Endothelial cell of umbilical vein (primary cell): Measurements from ENCODE around the gene HOXA10. TPM values are rescaled to one million over a fixed set of nuclear protein-coding genes. Genes with fewer than 3 reads are reported as not detected.

Source experiments
- BruUV-seq: library from RNA; stranded (reverse); fragments of 400-500 nt; replicated peaks from 2 replicates; lab custom pipeline; 2021; lab: Mats Ljungman, UMichigan
- CTCF ChIA-PET: fragments of 300-600, 350-600 bp; sonication (Branson Sonifier 250); formaldehyde crosslinking; loops from one replicate; lab custom pipeline; 2021; ENCODE audit warnings: antibody characterized with exemption, inconsistent platforms; lab: Charles Lee
- POLR2A ChIA-PET: fragments of 300-600, 350-600 bp; sonication (Branson Sonifier 250); formaldehyde crosslinking; loops from one replicate; lab custom pipeline; 2021; ENCODE audit warnings: antibody characterized with exemption, inconsistent platforms; lab: Charles Lee
- DNase-seq: peaks from one replicate; pipeline ENCODE4 v3.0.0-alpha.2; 2011; ENCODE audit warnings: low read depth, low spot score
- FAIRE-seq: peaks from 2 replicates; lab custom pipeline; 2011; peaks lifted over from hg19 to GRCh38; lab: Jason Lieb, UNC
- H2AFZ ChIP-seq: 2 replicates; pipeline ENCODE4 v1.6.0; 2012; ENCODE audit warnings: low read depth, low read length, control low read depth, inconsistent platforms
- H3K27ac ChIP-seq: 2 replicates; pipeline ENCODE4 v1.5.1; 2011; ENCODE audit warnings: low read depth, mild to moderate bottlenecking, control low read depth, low read length, moderate library complexity; ENCODE audit not compliant: insufficient read depth
- H3K27me3 ChIP-seq, 2 experiments: 2 replicates each; pipeline versions ENCODE4 v1.6.0 to v1.6.1; 2011; ENCODE audit warnings: low read length in 2 of 2, mixed read lengths in 1 of 2; ENCODE audit not compliant: control insufficient read depth in 2 of 2, insufficient read depth in 2 of 2
- H3K36me3 ChIP-seq, 2 experiments: 2 replicates in 1 of 2; 3 replicates in 1 of 2; pipeline ENCODE4 v1.5.1; 2011; ENCODE audit warnings: low read length in 2 of 2, mild to moderate bottlenecking in 1 of 2, moderate library complexity in 1 of 2; ENCODE audit not compliant: control insufficient read depth in 2 of 2, insufficient read depth in 2 of 2; ENCODE audit errors: extremely low read depth in 1 of 2
- H3K4me1 ChIP-seq: 3 replicates; pipeline ENCODE4 v1.5.1; 2011; ENCODE audit warnings: mild to moderate bottlenecking, low read length; ENCODE audit not compliant: control insufficient read depth, insufficient read depth; ENCODE audit errors: extremely low read depth
- H3K4me2 ChIP-seq: 2 replicates; pipeline ENCODE4 v1.6.1; 2011; ENCODE audit warnings: low read length, control low read depth, mixed read lengths; ENCODE audit not compliant: insufficient read depth
- H3K4me3 ChIP-seq, 3 experiments: fragments of 200-600 bp in 1 of 3; sonication (generic), shearing (Covaris generic) in 1 of 3; replicated peaks in 1 of 3; 2 replicates each; pipeline ENCODE4 v1.5.1; 2011 to 2016; ENCODE audit warnings: control low read depth in 3 of 3, low read length in 3 of 3, mild to moderate bottlenecking in 2 of 3, inconsistent platforms in 1 of 3, low read depth in 1 of 3, moderate library complexity in 1 of 3; ENCODE audit not compliant: insufficient read depth in 1 of 3
- H3K79me2 ChIP-seq: 2 replicates; pipeline ENCODE4 v1.6.0; 2012; ENCODE audit warnings: low read length, inconsistent platforms; ENCODE audit not compliant: control insufficient read depth, insufficient read depth
- H3K9ac ChIP-seq: replicated peaks from 2 replicates; pipeline ENCODE3; 2011; ENCODE audit warnings: low read length, control low read depth; ENCODE audit not compliant: insufficient read depth; ENCODE audit errors: extremely low read depth
- H3K9me1 ChIP-seq: replicated peaks from 3 replicates; pipeline ENCODE4 v1.6.0; 2011; ENCODE audit warnings: mild to moderate bottlenecking, low read length; ENCODE audit not compliant: control insufficient read depth, insufficient read depth; ENCODE audit errors: extremely low read depth
- H3K9me3 ChIP-seq: replicated peaks from 2 replicates; pipeline ENCODE4 v1.5.1; 2012; ENCODE audit warnings: low read length, inconsistent platforms; ENCODE audit not compliant: control insufficient read depth, insufficient read depth
- H4K20me1 ChIP-seq: replicated peaks from 2 replicates; pipeline ENCODE3; 2011; ENCODE audit warnings: mild to moderate bottlenecking, low read length; ENCODE audit not compliant: control insufficient read depth, insufficient read depth; ENCODE audit errors: extremely low read depth
- CTCF ChIP-seq, 2 donors: IDR thresholded peaks; 1 replicate in 1 of 2; 2 replicates in 1 of 2; pipeline ENCODE4 v1.5.1; 2011; ENCODE audit warnings: low read length in 2 of 2, mild to moderate bottlenecking in 2 of 2, moderate library complexity in 2 of 2, control low read depth in 1 of 2, inconsistent platforms in 1 of 2, low read depth in 1 of 2; ENCODE audit not compliant: insufficient read depth in 1 of 2; ENCODE audit errors: extremely low read depth in 1 of 2
- EZH2 ChIP-seq: IDR thresholded peaks from 2 replicates; pipeline ENCODE4 v1.6.1; 2012; ENCODE audit warnings: borderline replicate concordance, low read depth, mild to moderate bottlenecking, moderate library complexity, low read length, inconsistent platforms; ENCODE audit not compliant: severe bottlenecking
- FOS ChIP-seq: IDR thresholded peaks from 2 replicates; pipeline ENCODE4 v1.6.1; 2011; ENCODE audit warnings: mild to moderate bottlenecking, low read length, moderate library complexity, borderline replicate concordance; ENCODE audit not compliant: insufficient read depth
- GATA2 ChIP-seq: IDR thresholded peaks from 2 replicates; pipeline ENCODE4 v1.7.0; 2011; ENCODE audit warnings: low read depth, mild to moderate bottlenecking, moderate library complexity, mixed read lengths, low read length; ENCODE audit not compliant: insufficient read length, insufficient read depth
- JUN ChIP-seq: IDR thresholded peaks from 2 replicates; pipeline ENCODE4 v1.6.1; 2011; ENCODE audit warnings: borderline replicate concordance, low read depth; ENCODE audit not compliant: insufficient read length, insufficient read depth
- MYC ChIP-seq: IDR thresholded peaks from one replicate; pipeline ENCODE4 v1.6.1; 2011; ENCODE audit warnings: mild to moderate bottlenecking, low read depth, low read length
- POLR2A ChIP-seq: IDR thresholded peaks from 2 replicates; pipeline ENCODE4 v1.6.1; 2012; ENCODE audit warnings: low read depth, mild to moderate bottlenecking, control low read depth, low read length
- POLR2AphosphoS5 ChIP-seq: IDR thresholded peaks from 2 replicates; pipeline ENCODE4 v1.6.1; 2012; ENCODE audit warnings: low read depth, mild to moderate bottlenecking, control low read depth, low read length, moderate library complexity; ENCODE audit not compliant: insufficient read depth
- dilution Hi-C: fragments of 300-500 bp; cut with MboI; formaldehyde crosslinking; loops from one replicate; pipeline ENCODE4 v1.15.0; 2019; ENCODE audit warnings: low sequenced_read_pairs; ENCODE audit not compliant: extremely low pct_ligation_motif_present
- intact Hi-C: fragments of 100-400 bp; cut with micrococcal nuclease; formaldehyde crosslinking; loops from one replicate; pipeline ENCODE4 v1.10.0; 2022
- polyA plus RNA-seq, 4 experiments: library from polyadenylated mRNA; depleted of rRNA in 3 of 4; stranded (reverse) in 3 of 4; unstranded in 1 of 4; fragments of >200 nt; gene quantifications; 2 replicates each; pipeline versions ENCODE4 v1.2.1 to v1.2.3, GENCODE V29; 2011 to 2012; ENCODE audit warnings: missing spikeins in 1 of 4
- total RNA-seq: library from RNA; stranded (reverse); gene quantifications from 2 replicates; pipeline ENCODE4 v1.2.3, GENCODE V29; 2021
- TF ChIP-seq, protein P1 (sequence below): IDR thresholded peaks from 2 replicates; pipeline ENCODE4 v1.6.1; 2011; ENCODE audit not compliant: insufficient read depth, insufficient read length

The HOXA10 gene
- total and polyA plus RNA-seq, 2 donors (not counting 3 experiments of a cell fraction or from before 2014, with no cell fraction given) = 24.4 to 30.3 TPM

DNA sequence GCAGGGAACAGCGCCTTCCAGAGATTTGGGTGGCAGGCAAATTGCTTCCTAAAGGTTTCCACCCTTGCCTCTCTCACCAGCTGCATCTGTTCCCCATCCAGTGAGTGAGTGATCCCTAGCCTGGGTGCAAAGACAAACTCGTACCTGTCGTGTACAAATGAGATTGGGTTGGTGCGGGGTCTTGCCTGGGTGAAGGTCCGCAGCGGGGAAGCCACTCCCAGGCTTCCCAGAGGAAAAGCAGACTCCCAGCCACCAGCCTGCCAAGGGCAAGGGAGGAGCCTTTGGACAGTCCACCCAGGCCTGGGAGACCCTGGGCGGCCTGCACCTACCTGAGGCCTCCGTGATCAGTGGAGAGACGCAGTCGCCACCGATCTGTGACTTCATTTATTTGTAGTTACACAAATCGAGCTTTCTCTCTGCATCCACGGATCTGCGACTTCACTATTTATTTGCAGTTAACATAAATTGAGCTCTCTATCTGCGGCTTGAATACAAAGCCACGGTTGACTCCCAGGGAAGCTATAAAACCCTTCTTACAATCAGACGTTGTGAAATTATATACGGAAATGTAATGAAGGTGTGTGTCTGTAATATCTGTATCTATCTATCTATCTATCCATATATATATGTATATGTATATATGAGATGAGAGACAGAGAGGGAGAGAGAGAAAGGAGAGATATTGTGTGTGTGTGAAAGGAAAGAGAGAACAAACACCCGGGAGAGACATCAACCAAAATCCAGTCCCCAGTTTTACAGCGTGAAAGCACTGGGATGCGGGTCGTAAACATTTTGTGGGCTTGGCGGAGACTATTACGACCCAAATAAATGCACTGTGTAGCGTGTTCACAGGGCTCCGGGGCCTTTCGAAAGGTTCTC is 14.6 kb downstream of the HOXA10 start:
- Histone ChIP-seq H3K9me1 (no peaks in the 10 kb centered on the region), H3K4me2 (peak overlapping the region; percentile 74), H2AFZ (peak overlapping the region; percentile 33), H4K20me1 (no peaks in the 10 kb centered on the region), H3K27ac (peak overlapping the region; percentile 69), H3K4me1 (peaks cover 53% of the 10 kb centered on the region), H3K79me2 (peaks cover 78% of the 10 kb centered on the region), H3K9me3 (no peaks in the 10 kb centered on the region), H3K9ac (peak overlapping the region; percentile 78), H3K36me3 (peaks cover 3 to 7% of the 10 kb centered on the region in 2 experiments), H3K4me3 (peak overlapping the region in 2 of 3 experiments; percentile 44 to 63), H3K27me3 (no peaks in the 10 kb centered on the region)
- intact Hi-C loops = loop anchor here (1.0 to 5.0 kb wide), 7 partner anchors 8 to 1767 kb away; partner anchors contain the start of genes CBX3 and HNRNPA2B1
- dilution Hi-C loops = loop anchor here (10.0 to 25.0 kb wide), 3 partner anchors 305 to 972 kb away; no protein-coding TSS in a partner anchor
- CTCF ChIA-PET = interaction anchor here (0.7 to 4.1 kb wide), 19 partner anchors 9 to 1267 kb away, joined by 3 to 48 read pairs (median 4); partner anchors contain the start of genes HOXA5 and HOXA6
- peak; percentile 74 for DNase-seq
- FAIRE-seq = peak; percentile 59
- no TSS peak for BruUV-seq
- POLR2A ChIA-PET = interaction anchor here (0.9 to 1.2 kb wide), 3 partner anchors 9 to 11 kb away, joined by 3 to 4 read pairs (median 3); no protein-coding TSS in a partner anchor
- no peak for TF ChIP-seq EZH2
- TF ChIP-seq, protein P1, sequence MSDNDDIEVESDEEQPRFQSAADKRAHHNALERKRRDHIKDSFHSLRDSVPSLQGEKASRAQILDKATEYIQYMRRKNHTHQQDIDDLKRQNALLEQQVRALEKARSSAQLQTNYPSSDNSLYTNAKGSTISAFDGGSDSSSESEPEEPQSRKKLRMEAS = no peak
- no peak for TF ChIP-seq CTCF (IDR thresholded peaks at IDR 0.05; ENCODE audit: extremely low read depth in 1 of 2, insufficient read depth in 1 of 2, low read depth in 1 of 2, low read length in 2 of 2)
- no peak for TF ChIP-seq POLR2AphosphoS5
- no peak for TF ChIP-seq MYC
- no peak for TF ChIP-seq FOS
- no peak for TF ChIP-seq POLR2A
- TF ChIP-seq GATA2 = no peak
- TF ChIP-seq JUN = no peak
